Endothelial cell of umbilical vein (primary cell): ENCODE results near the gene STC2. TPM values are rescaled to one million over a fixed set of nuclear protein-coding genes. Genes with fewer than 3 reads are reported as not detected.

Source experiments
- BruUV-seq: library from RNA; stranded (reverse); fragments of 400-500 nt; replicated peaks from 2 replicates; lab custom pipeline; 2021; lab: Mats Ljungman, UMichigan
- CTCF ChIA-PET: fragments of 300-600, 350-600 bp; sonication (Branson Sonifier 250); formaldehyde crosslinking; loops from one replicate; lab custom pipeline; 2021; ENCODE audit warnings: antibody characterized with exemption, inconsistent platforms; lab: Charles Lee
- POLR2A ChIA-PET: fragments of 300-600, 350-600 bp; sonication (Branson Sonifier 250); formaldehyde crosslinking; loops from one replicate; lab custom pipeline; 2021; ENCODE audit warnings: antibody characterized with exemption, inconsistent platforms; lab: Charles Lee
- DNase-seq: peaks from one replicate; pipeline ENCODE4 v3.0.0-alpha.2; 2011; ENCODE audit warnings: low read depth, low spot score
- FAIRE-seq: peaks from 2 replicates; lab custom pipeline; 2011; peaks lifted over from hg19 to GRCh38; lab: Jason Lieb, UNC
- H2AFZ ChIP-seq: 2 replicates; pipeline ENCODE4 v1.6.0; 2012; ENCODE audit warnings: low read depth, low read length, control low read depth, inconsistent platforms
- H3K27ac ChIP-seq: 2 replicates; pipeline ENCODE4 v1.5.1; 2011; ENCODE audit warnings: low read depth, mild to moderate bottlenecking, control low read depth, low read length, moderate library complexity; ENCODE audit not compliant: insufficient read depth
- H3K27me3 ChIP-seq, 2 experiments: 2 replicates each; pipeline versions ENCODE4 v1.6.0 to v1.6.1; 2011; ENCODE audit warnings: low read length in 2 of 2, mixed read lengths in 1 of 2; ENCODE audit not compliant: control insufficient read depth in 2 of 2, insufficient read depth in 2 of 2
- H3K36me3 ChIP-seq, 2 experiments: 2 replicates in 1 of 2; 3 replicates in 1 of 2; pipeline ENCODE4 v1.5.1; 2011; ENCODE audit warnings: low read length in 2 of 2, mild to moderate bottlenecking in 1 of 2, moderate library complexity in 1 of 2; ENCODE audit not compliant: control insufficient read depth in 2 of 2, insufficient read depth in 2 of 2; ENCODE audit errors: extremely low read depth in 1 of 2
- H3K4me1 ChIP-seq: 3 replicates; pipeline ENCODE4 v1.5.1; 2011; ENCODE audit warnings: mild to moderate bottlenecking, low read length; ENCODE audit not compliant: control insufficient read depth, insufficient read depth; ENCODE audit errors: extremely low read depth
- H3K4me2 ChIP-seq: 2 replicates; pipeline ENCODE4 v1.6.1; 2011; ENCODE audit warnings: low read length, control low read depth, mixed read lengths; ENCODE audit not compliant: insufficient read depth
- H3K4me3 ChIP-seq, 3 experiments: fragments of 200-600 bp in 1 of 3; sonication (generic), shearing (Covaris generic) in 1 of 3; replicated peaks in 1 of 3; 2 replicates each; pipeline ENCODE4 v1.5.1; 2011 to 2016; ENCODE audit warnings: control low read depth in 3 of 3, low read length in 3 of 3, mild to moderate bottlenecking in 2 of 3, inconsistent platforms in 1 of 3, low read depth in 1 of 3, moderate library complexity in 1 of 3; ENCODE audit not compliant: insufficient read depth in 1 of 3
- H3K79me2 ChIP-seq: 2 replicates; pipeline ENCODE4 v1.6.0; 2012; ENCODE audit warnings: low read length, inconsistent platforms; ENCODE audit not compliant: control insufficient read depth, insufficient read depth
- H3K9ac ChIP-seq: replicated peaks from 2 replicates; pipeline ENCODE3; 2011; ENCODE audit warnings: low read length, control low read depth; ENCODE audit not compliant: insufficient read depth; ENCODE audit errors: extremely low read depth
- H3K9me1 ChIP-seq: replicated peaks from 3 replicates; pipeline ENCODE4 v1.6.0; 2011; ENCODE audit warnings: mild to moderate bottlenecking, low read length; ENCODE audit not compliant: control insufficient read depth, insufficient read depth; ENCODE audit errors: extremely low read depth
- H3K9me3 ChIP-seq: replicated peaks from 2 replicates; pipeline ENCODE4 v1.5.1; 2012; ENCODE audit warnings: low read length, inconsistent platforms; ENCODE audit not compliant: control insufficient read depth, insufficient read depth
- H4K20me1 ChIP-seq: replicated peaks from 2 replicates; pipeline ENCODE3; 2011; ENCODE audit warnings: mild to moderate bottlenecking, low read length; ENCODE audit not compliant: control insufficient read depth, insufficient read depth; ENCODE audit errors: extremely low read depth
- CTCF ChIP-seq, 2 donors: IDR thresholded peaks; 1 replicate in 1 of 2; 2 replicates in 1 of 2; pipeline ENCODE4 v1.5.1; 2011; ENCODE audit warnings: low read length in 2 of 2, mild to moderate bottlenecking in 2 of 2, moderate library complexity in 2 of 2, control low read depth in 1 of 2, inconsistent platforms in 1 of 2, low read depth in 1 of 2; ENCODE audit not compliant: insufficient read depth in 1 of 2; ENCODE audit errors: extremely low read depth in 1 of 2
- EZH2 ChIP-seq: IDR thresholded peaks from 2 replicates; pipeline ENCODE4 v1.6.1; 2012; ENCODE audit warnings: borderline replicate concordance, low read depth, mild to moderate bottlenecking, moderate library complexity, low read length, inconsistent platforms; ENCODE audit not compliant: severe bottlenecking
- FOS ChIP-seq: IDR thresholded peaks from 2 replicates; pipeline ENCODE4 v1.6.1; 2011; ENCODE audit warnings: mild to moderate bottlenecking, low read length, moderate library complexity, borderline replicate concordance; ENCODE audit not compliant: insufficient read depth
- GATA2 ChIP-seq: IDR thresholded peaks from 2 replicates; pipeline ENCODE4 v1.7.0; 2011; ENCODE audit warnings: low read depth, mild to moderate bottlenecking, moderate library complexity, mixed read lengths, low read length; ENCODE audit not compliant: insufficient read length, insufficient read depth
- MYC ChIP-seq: IDR thresholded peaks from one replicate; pipeline ENCODE4 v1.6.1; 2011; ENCODE audit warnings: mild to moderate bottlenecking, low read depth, low read length
- POLR2A ChIP-seq: IDR thresholded peaks from 2 replicates; pipeline ENCODE4 v1.6.1; 2012; ENCODE audit warnings: low read depth, mild to moderate bottlenecking, control low read depth, low read length
- POLR2AphosphoS5 ChIP-seq: IDR thresholded peaks from 2 replicates; pipeline ENCODE4 v1.6.1; 2012; ENCODE audit warnings: low read depth, mild to moderate bottlenecking, control low read depth, low read length, moderate library complexity; ENCODE audit not compliant: insufficient read depth
- dilution Hi-C: fragments of 300-500 bp; cut with MboI; formaldehyde crosslinking; loops from one replicate; pipeline ENCODE4 v1.15.0; 2019; ENCODE audit warnings: low sequenced_read_pairs; ENCODE audit not compliant: extremely low pct_ligation_motif_present
- intact Hi-C: fragments of 100-400 bp; cut with micrococcal nuclease; formaldehyde crosslinking; loops from one replicate; pipeline ENCODE4 v1.10.0; 2022
- polyA plus RNA-seq, 4 experiments: library from polyadenylated mRNA; depleted of rRNA in 3 of 4; stranded (reverse) in 3 of 4; unstranded in 1 of 4; fragments of >200 nt; gene quantifications; 2 replicates each; pipeline versions ENCODE4 v1.2.1 to v1.2.3, GENCODE V29; 2011 to 2012; ENCODE audit warnings: missing spikeins in 1 of 4
- total RNA-seq: library from RNA; stranded (reverse); gene quantifications from 2 replicates; pipeline ENCODE4 v1.2.3, GENCODE V29; 2021

The STC2 gene
- total and polyA plus RNA-seq, 2 donors (not counting 3 experiments of a cell fraction or from before 2014, with no cell fraction given), result 19.0 to 26.9 TPM

- Histone ChIP-seq H4K20me1 (no peaks in the 10 kb centered on the region), H3K27ac (no peak overlapping the region), H3K27me3 (no peaks in the 10 kb centered on the region), H3K4me2 (no peak overlapping the region), H3K4me1 (no peaks in the 10 kb centered on the region), H3K9me3 (no peaks in the 10 kb centered on the region), H3K9me1 (no peaks in the 10 kb centered on the region), H3K79me2 (no peaks in the 10 kb centered on the region), H3K4me3 (no peak overlapping the region), H2AFZ (no peak overlapping the region), H3K9ac (no peak overlapping the region), H3K36me3 (peaks cover 6 to 19% of the 10 kb centered on the region in 2 experiments)
- no peak for DNase-seq
- intact Hi-C loops, result no loop called here
- ChIA-PET POLR2A (no interaction called here), CTCF (interaction anchor here (1.2 to 3.8 kb wide), 3 partner anchors 14 to 24 kb away, joined by 3 to 10 read pairs (median 9); no protein-coding TSS in a partner anchor)
- no peak for TF ChIP-seq FOS
- no peak for TF ChIP-seq MYC
- TF ChIP-seq GATA2, result no peak
- no peak for TF ChIP-seq EZH2
- TF ChIP-seq POLR2A, result no peak
- TF ChIP-seq CTCF (IDR thresholded peaks at IDR 0.05; ENCODE audit: extremely low read depth in 1 of 2, insufficient read depth in 1 of 2, low read depth in 1 of 2, low read length in 2 of 2), result no peak
- TF ChIP-seq POLR2AphosphoS5, result no peak
- dilution Hi-C loops, result no loop called here
- no peak for FAIRE-seq
- no TSS peak for BruUV-seq
Observed at GRCh38 chr5:173317852-173318251, 10.4 kb downstream of the STC2 start.
